Endodermal cell (in vitro differentiated cells): ENCODE measurements around the gene OR2AG1. TPM values are rescaled to one million over a fixed set of nuclear protein-coding genes. Genes with fewer than 3 reads are reported as not detected.

Experiments
- DNase-seq: peaks from one replicate; pipeline ENCODE4 v3.0.0-alpha.2; 2017
- H3K27ac ChIP-seq: 2 replicates; pipeline ENCODE4 v1.5.1; 2013; ENCODE audit warnings: mild to moderate bottlenecking, low read depth, low read length, moderate library complexity
- H3K27me3 ChIP-seq: 2 replicates; pipeline ENCODE4 v1.6.1; 2013; ENCODE audit warnings: mild to moderate bottlenecking, low read length, moderate library complexity; ENCODE audit not compliant: insufficient read depth, control insufficient read depth, poor library complexity, severe bottlenecking
- H3K36me3 ChIP-seq: 2 replicates; pipeline ENCODE4 v1.7.0; 2013; ENCODE audit warnings: mild to moderate bottlenecking, low read length, moderate library complexity; ENCODE audit not compliant: control insufficient read depth, insufficient read depth
- H3K4me1 ChIP-seq: one replicate; pipeline ENCODE4 v1.7.0; 2013; ENCODE audit warnings: low read length; ENCODE audit not compliant: control insufficient read depth, insufficient read depth
- H3K4me3 ChIP-seq: 2 replicates; pipeline ENCODE4 v1.5.1; 2013; ENCODE audit warnings: mild to moderate bottlenecking, low read length, moderate library complexity
- H3K9ac ChIP-seq: 2 replicates; pipeline ENCODE4 v1.6.1; 2013; ENCODE audit warnings: mild to moderate bottlenecking, low read length, moderate library complexity; ENCODE audit not compliant: poor library complexity, severe bottlenecking; ENCODE audit errors: extremely low read depth
- H3K9me3 ChIP-seq: 2 replicates; pipeline ENCODE4 v1.6.1; 2013; ENCODE audit warnings: mild to moderate bottlenecking, low read length, moderate library complexity; ENCODE audit not compliant: control insufficient read depth
- H3K27ac Mint-ChIP-seq: 2 replicates; pipeline ENCODE4 v1.8.0; 2020; ENCODE audit warnings: mixed read lengths
- H3K27me3 Mint-ChIP-seq: 2 replicates; pipeline ENCODE4 v1.8.0; 2021; ENCODE audit warnings: mild to moderate bottlenecking, mixed read lengths; ENCODE audit not compliant: insufficient read depth
- H3K36me3 Mint-ChIP-seq: 2 replicates; pipeline ENCODE4 v1.8.0; 2020; ENCODE audit warnings: low read depth, mixed read lengths
- H3K4me1 Mint-ChIP-seq: 2 replicates; pipeline ENCODE4 v1.8.0; 2020; ENCODE audit warnings: mixed read lengths
- H3K4me3 Mint-ChIP-seq: 2 replicates; pipeline ENCODE4 v1.8.0; 2020; ENCODE audit warnings: mild to moderate bottlenecking, moderate library complexity, mixed read lengths
- H3K9me3 Mint-ChIP-seq: 2 replicates; pipeline ENCODE4 v1.8.0; 2020; ENCODE audit warnings: mild to moderate bottlenecking, mixed read lengths
- CTCF ChIP-seq: fragments of 200-600 bp; sonication (generic); conservative IDR thresholded peaks from 2 replicates; pipeline ENCODE4 v1.5.0; 2021; ENCODE audit warnings: antibody characterized with exemption, mild to moderate bottlenecking
- WGBS, 2 experiments: methylation state at CpG; one replicate each; pipeline versions ENCODE4 v1.1.5 to v1.1.7; 2013; ENCODE audit warnings: missing lambda C conversion rate in 2 of 2, mixed read lengths in 1 of 2; ENCODE audit not compliant: insufficient coverage in 1 of 2, insufficient read length in 1 of 2; 5-methylcytosine and 5-hydroxymethylcytosine counted together
- total RNA-seq, 2 donors: library from RNA; stranded (reverse); fragmentation: NEBNext Ultra II Directional in 1 of 2; extraction: Animal tissue kit (Norgen Biotek cat#: 25700) in 1 of 2; gene quantifications; 2 replicates in 1 of 2; 3 replicates in 1 of 2; pipeline ENCODE4 v1.2.1, GENCODE V29; 2021

Gene OR2AG1
- total RNA-seq, 2 donors from 2014 or later = not detected

GRCh38 chr11:6825231-6825744, 42.5 kb downstream of the OR2AG1 start:
- no peaks in the 10 kb centered on the region for H3K4me1 ChIP-seq
- WGBS, 2 experiments = 91 to 98% methylated on average over 7 of the region's 7 CpGs
- H3K9me3 Mint-ChIP-seq = no peaks in the 10 kb centered on the region
- TF ChIP-seq CTCF = no peak
- no peak for DNase-seq
- H3K4me1 Mint-ChIP-seq = no peaks in the 10 kb centered on the region
- H3K27me3 Mint-ChIP-seq = no peaks in the 10 kb centered on the region
- H3K4me3 Mint-ChIP-seq = no peak overlapping the region
- H3K9ac ChIP-seq = no peak overlapping the region
- no peaks in the 10 kb centered on the region for H3K36me3 ChIP-seq
- H3K27ac Mint-ChIP-seq = no peak overlapping the region
- no peak overlapping the region for H3K4me3 ChIP-seq
- no peaks in the 10 kb centered on the region for H3K36me3 Mint-ChIP-seq
- no peaks in the 10 kb centered on the region for H3K27me3 ChIP-seq
- H3K9me3 ChIP-seq = peaks cover 6% of the 10 kb centered on the region
- H3K27ac ChIP-seq = no peak overlapping the region

- no peak for TF ChIP-seq CTCF
- Mint-ChIP-seq H3K27me3 (no peaks in the 10 kb centered on the region), H3K36me3 (no peaks in the 10 kb centered on the region), H3K4me3 (no peak overlapping the region), H3K4me1 (no peaks in the 10 kb centered on the region), H3K9me3 (no peaks in the 10 kb centered on the region), H3K27ac (no peak overlapping the region)
- WGBS, 2 experiments = 88 to 100% methylated on average over 1 of the region's 1 CpG
- Histone ChIP-seq H3K4me3 (no peak overlapping the region), H3K9me3 (no peaks in the 10 kb centered on the region), H3K36me3 (no peaks in the 10 kb centered on the region), H3K27me3 (no peaks in the 10 kb centered on the region), H3K4me1 (no peaks in the 10 kb centered on the region), H3K27ac (no peak overlapping the region), H3K9ac (no peak overlapping the region)
- DNase-seq = no peak
Observed at GRCh38 chr11:6828103-6828502, 45.3 kb downstream of the OR2AG1 start.

- Histone ChIP-seq H3K36me3 (no peaks in the 10 kb centered on the region), H3K27me3 (no peaks in the 10 kb centered on the region), H3K4me3 (no peak overlapping the region), H3K9ac (no peak overlapping the region), H3K4me1 (no peaks in the 10 kb centered on the region), H3K9me3 (no peaks in the 10 kb centered on the region), H3K27ac (no peak overlapping the region)
- H3K4me1 Mint-ChIP-seq = no peaks in the 10 kb centered on the region
- no peaks in the 10 kb centered on the region for H3K27me3 Mint-ChIP-seq
- H3K4me3 Mint-ChIP-seq = no peak overlapping the region
- H3K9me3 Mint-ChIP-seq = no peaks in the 10 kb centered on the region
- TF ChIP-seq CTCF = no peak
- DNase-seq = no peak
- 78 to 94% methylated on average over 5 to 6 of the region's 6 CpGs for WGBS, 2 experiments
- H3K36me3 Mint-ChIP-seq = no peaks in the 10 kb centered on the region
- no peak overlapping the region for H3K27ac Mint-ChIP-seq
Observed at GRCh38 chr11:6833356-6833755, 50.5 kb downstream of the OR2AG1 start.
